SK-N-SH (cell line): ENCODE measurements around the gene CYTH3. TPM values are rescaled to one million over a fixed set of nuclear protein-coding genes. Genes with fewer than 3 reads are reported as not detected.

Experiments
- CTCF ChIA-PET: fragments of 300-600, 350-600 bp; formaldehyde crosslinking; extraction: SDS; loops from one replicate; lab custom pipeline; 2021; lab: Yijun Ruan, JAX
- POLR2A ChIA-PET: fragments of 350-600 bp; sonication (Branson Sonifier 250); formaldehyde crosslinking; extraction: SDS; loops from one replicate; lab custom pipeline; 2020; ENCODE audit warnings: antibody characterized with exemption, inconsistent platforms; lab: Yijun Ruan, JAX
- DNase-seq: peaks from one replicate; pipeline ENCODE4 v3.0.0; 2012
- H2AFZ ChIP-seq: fragments of 200-600 bp; sonication (generic); 2 replicates; pipeline ENCODE4 v1.8.1; 2016; ENCODE audit warnings: antibody characterized with exemption, mild to moderate bottlenecking, low read depth
- H3F3A ChIP-seq: fragments of 200-600 bp; sonication (generic); replicated peaks from 2 replicates; pipeline ENCODE3; 2016; ENCODE audit warnings: antibody characterized with exemption, mild to moderate bottlenecking; ENCODE audit not compliant: insufficient read depth
- H3K27ac ChIP-seq, 2 experiments: fragments of 200-500 bp in 1 of 2; fragments of 200-600 bp in 1 of 2; sonication (Bioruptor generic) in 1 of 2; sonication (generic), shearing (Covaris generic) in 1 of 2; 2 replicates each; pipeline versions ENCODE4 v1.5.1 to v1.6.1; 2014 to 2016; ENCODE audit warnings: low read depth in 2 of 2, inconsistent platforms in 1 of 2, low read length in 1 of 2, mild to moderate bottlenecking in 1 of 2, mixed read lengths in 1 of 2
- H3K27me3 ChIP-seq: fragments of 200-600 bp; sonication (generic), shearing (Covaris generic); 2 replicates; pipeline ENCODE4 v1.6.1; 2016; ENCODE audit warnings: mixed run types; ENCODE audit not compliant: insufficient read depth
- H3K36me3 ChIP-seq, 2 experiments: fragments of 200-500 bp in 1 of 2; fragments of 200-600 bp in 1 of 2; sonication (Bioruptor generic) in 1 of 2; sonication (generic) in 1 of 2; replicated peaks in 1 of 2; 2 replicates each; pipeline versions ENCODE3 to v1.5.1; 2014 to 2016; ENCODE audit warnings: low read length in 1 of 2, mild to moderate bottlenecking in 1 of 2; ENCODE audit not compliant: insufficient read depth in 2 of 2, control insufficient read depth in 1 of 2
- H3K4me1 ChIP-seq, 2 experiments: fragments of 200-500 bp in 1 of 2; fragments of 200-600 bp in 1 of 2; sonication (Bioruptor generic) in 1 of 2; sonication (generic), shearing (Covaris generic) in 1 of 2; 2 replicates each; pipeline versions ENCODE4 v1.5.1 to v1.6.1; 2014 to 2016; ENCODE audit warnings: low read depth in 1 of 2, low read length in 1 of 2, mixed run types in 1 of 2; ENCODE audit not compliant: insufficient read depth in 2 of 2, control insufficient read depth in 1 of 2
- H3K4me2 ChIP-seq: fragments of 200-600 bp; sonication (generic), shearing (Covaris generic); 2 replicates; pipeline ENCODE4 v1.6.1; 2017; ENCODE audit warnings: mixed run types
- H3K4me3 ChIP-seq, 2 experiments: fragments of 200-500 bp in 1 of 2; fragments of 200-600 bp in 1 of 2; sonication (Bioruptor generic) in 1 of 2; sonication (generic), shearing (Covaris generic) in 1 of 2; 2 replicates each; pipeline versions ENCODE4 v1.5.1 to v1.8.1; 2014 to 2016; ENCODE audit warnings: low read depth in 2 of 2, inconsistent platforms in 1 of 2, low read length in 1 of 2, mild to moderate bottlenecking in 1 of 2, mixed read lengths in 1 of 2, moderate library complexity in 1 of 2
- H3K79me2 ChIP-seq: fragments of 200-600 bp; sonication (generic); 2 replicates; pipeline ENCODE4 v1.8.1; 2017; ENCODE audit warnings: mild to moderate bottlenecking; ENCODE audit not compliant: insufficient read depth
- H3K9ac ChIP-seq: fragments of 200-600 bp; sonication (generic); 2 replicates; pipeline ENCODE4 v1.6.1; 2017; ENCODE audit warnings: mixed run types
- H3K9me2 ChIP-seq: fragments of 200-600 bp; sonication (generic); 2 replicates; pipeline ENCODE4 v1.6.1; 2017; ENCODE audit warnings: mixed run types
- H3K9me3 ChIP-seq: fragments of 200-600 bp; sonication (generic); 2 replicates; pipeline ENCODE4 v1.6.1; 2017; ENCODE audit warnings: mixed run types, mild to moderate bottlenecking, moderate library complexity
- H4K20me1 ChIP-seq: fragments of 200-600 bp; sonication (generic); 2 replicates; pipeline ENCODE4 v1.6.1; 2017; ENCODE audit warnings: mild to moderate bottlenecking, mixed run types; ENCODE audit not compliant: insufficient read depth
- CHD2 ChIP-seq: fragments of 150-350 bp; IDR thresholded peaks from 2 replicates; pipeline ENCODE4 v1.6.1; 2018; ENCODE audit warnings: low read length; ENCODE audit not compliant: partially characterized antibody
- CTCF ChIP-seq: fragments of 200-600 bp; sonication (generic); IDR thresholded peaks from 2 replicates; pipeline ENCODE4 v1.6.1; 2017; ENCODE audit warnings: antibody characterized with exemption, mild to moderate bottlenecking, moderate library complexity
- EP300 ChIP-seq, 2 experiments: IDR thresholded peaks; 2 replicates each; pipeline versions ENCODE4 v1.4.0 to v1.6.1; 2012; ENCODE audit warnings: borderline replicate concordance in 1 of 2, low read depth in 1 of 2, low read length in 1 of 2
- EZH2phosphoT487 ChIP-seq: fragments of 200-600 bp; sonication (generic); IDR thresholded peaks from 2 replicates; pipeline ENCODE4 v1.6.1; 2017; ENCODE audit warnings: low read depth, mixed run types, mild to moderate bottlenecking, antibody characterized with exemption, moderate library complexity, borderline replicate concordance
- FOXJ3 ChIP-seq: sonication (generic); formaldehyde crosslinking; IDR thresholded peaks from 2 replicates; pipeline ENCODE4 v1.5.1; 2020; ENCODE audit warnings: mild to moderate bottlenecking, missing genetic modification reagents
- GABPA ChIP-seq: IDR thresholded peaks from 2 replicates; pipeline ENCODE4 v1.4.0; 2012; ENCODE audit warnings: low read depth, mild to moderate bottlenecking
- GATA2 ChIP-seq: sonication (generic); formaldehyde crosslinking; IDR thresholded peaks from 2 replicates; pipeline ENCODE4 v1.5.0; 2020; ENCODE audit warnings: mild to moderate bottlenecking, missing genetic modification reagents
- MXI1 ChIP-seq: IDR thresholded peaks from 2 replicates; pipeline ENCODE4 v1.6.1; 2012; ENCODE audit warnings: mild to moderate bottlenecking, low read depth, low read length, improper control_type of control experiment
- NRF1 ChIP-seq: IDR thresholded peaks from 2 replicates; pipeline ENCODE4 v1.6.1; 2012; ENCODE audit warnings: low read depth, mild to moderate bottlenecking, low read length
- RAD21 ChIP-seq: IDR thresholded peaks from 2 replicates; pipeline ENCODE4 v1.6.1; 2012; ENCODE audit warnings: mild to moderate bottlenecking, low read length
- REST ChIP-seq: IDR thresholded peaks from 2 replicates; pipeline ENCODE4 v1.6.1; 2012; ENCODE audit warnings: mild to moderate bottlenecking, low read depth, low read length, moderate library complexity
- RXRA ChIP-seq: IDR thresholded peaks from 2 replicates; pipeline ENCODE4 v1.4.0; 2012; ENCODE audit warnings: low read depth, mild to moderate bottlenecking, borderline replicate concordance
- SIN3A ChIP-seq: IDR thresholded peaks from 2 replicates; pipeline ENCODE4 v1.6.1; 2012; ENCODE audit warnings: low read depth, mild to moderate bottlenecking, low read length, moderate library complexity, borderline replicate concordance
- SMC3 ChIP-seq: IDR thresholded peaks from 2 replicates; pipeline ENCODE4 v1.6.1; 2012; ENCODE audit warnings: low read depth, low read length, improper control_type of control experiment
- TCF12 ChIP-seq: IDR thresholded peaks from 2 replicates; pipeline ENCODE4 v1.4.0; 2012
- WGBS: methylation state at CpG from one replicate; pipeline ENCODE4 v1.1.6; 2017; ENCODE audit warnings: low lambda C conversion rate; 5-methylcytosine and 5-hydroxymethylcytosine counted together
- polyA plus RNA-seq, 3 experiments: library from polyadenylated mRNA; depleted of rRNA; stranded (reverse); fragments of >200 nt; gene quantifications; 2 replicates each; pipeline ENCODE4 v1.2.3, GENCODE V29; 2012
- TF ChIP-seq, protein P1 (sequence below): IDR thresholded peaks from 2 replicates; pipeline ENCODE4 v1.4.0; 2012; ENCODE audit warnings: low read depth, borderline replicate concordance
- TF ChIP-seq, protein P2 (sequence below): fragments of 150-350 bp; IDR thresholded peaks from 2 replicates; pipeline ENCODE4 v1.6.1; 2017; ENCODE audit warnings: antibody characterized with exemption, low read length, low read depth, borderline replicate concordance

The CYTH3 gene
- polyA plus RNA-seq, 1 of the 3 experiments (the other 2 are of a cell fraction) = 55.1 TPM

- H3K36me3 ChIP-seq = peaks cover 0 to 1% of the 10 kb centered on the region in 2 experiments
- DNase-seq = no peak
- CTCF ChIA-PET = interaction anchor here (1.3 kb wide), 1 partner anchor 74 kb away, joined by 3 read pairs; no protein-coding TSS in a partner anchor
- H3K27me3 ChIP-seq = no peaks in the 10 kb centered on the region
- peaks cover 52% of the 10 kb centered on the region for H4K20me1 ChIP-seq
- H3K4me3 ChIP-seq = no peak overlapping the region
- H3K4me2 ChIP-seq = no peak overlapping the region
- H3F3A ChIP-seq = no peaks in the 10 kb centered on the region
- H3K4me1 ChIP-seq = no peaks in the 10 kb centered on the region; a peak in 1 of 4 replicates
- H3K9ac ChIP-seq = no peak overlapping the region
- 87% methylated on average over 4 of the region's 6 CpGs for WGBS
- H3K9me3 ChIP-seq = no peaks in the 10 kb centered on the region
- H3K27ac ChIP-seq = no peak overlapping the region
- H3K79me2 ChIP-seq = peaks cover 99% of the 10 kb centered on the region
- POLR2A ChIA-PET = no interaction called here
- no peaks in the 10 kb centered on the region for H3K9me2 ChIP-seq
- H2AFZ ChIP-seq = no peak overlapping the region
- TF ChIP-seq CHD2 = no peak
- no peak for TF ChIP-seq TCF12
- TF ChIP-seq SMC3 = no peak
- no peak for TF ChIP-seq GATA2
- no peak for TF ChIP-seq EZH2phosphoT487
- no peak for TF ChIP-seq SIN3A
- TF ChIP-seq NRF1 = no peak
- no peak for TF ChIP-seq EP300 (IDR thresholded peaks at IDR 0.05; ENCODE audit: borderline replicate concordance in 1 of 2, low read depth in 1 of 2, low read length in 1 of 2)
- TF ChIP-seq RXRA = no peak
- TF ChIP-seq REST = no peak
- TF ChIP-seq CTCF = no peak
- TF ChIP-seq RAD21 = no peak
- TF ChIP-seq FOXJ3 (CRISPR knock-in tag) = no peak
- no peak for TF ChIP-seq GABPA
- TF ChIP-seq MXI1 = no peak
- TF ChIP-seq, protein P1, sequence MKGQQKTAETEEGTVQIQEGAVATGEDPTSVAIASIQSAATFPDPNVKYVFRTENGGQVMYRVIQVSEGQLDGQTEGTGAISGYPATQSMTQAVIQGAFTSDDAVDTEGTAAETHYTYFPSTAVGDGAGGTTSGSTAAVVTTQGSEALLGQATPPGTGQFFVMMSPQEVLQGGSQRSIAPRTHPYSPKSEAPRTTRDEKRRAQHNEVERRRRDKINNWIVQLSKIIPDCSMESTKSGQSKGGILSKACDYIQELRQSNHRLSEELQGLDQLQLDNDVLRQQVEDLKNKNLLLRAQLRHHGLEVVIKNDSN = no peak
- TF ChIP-seq, protein P2, sequence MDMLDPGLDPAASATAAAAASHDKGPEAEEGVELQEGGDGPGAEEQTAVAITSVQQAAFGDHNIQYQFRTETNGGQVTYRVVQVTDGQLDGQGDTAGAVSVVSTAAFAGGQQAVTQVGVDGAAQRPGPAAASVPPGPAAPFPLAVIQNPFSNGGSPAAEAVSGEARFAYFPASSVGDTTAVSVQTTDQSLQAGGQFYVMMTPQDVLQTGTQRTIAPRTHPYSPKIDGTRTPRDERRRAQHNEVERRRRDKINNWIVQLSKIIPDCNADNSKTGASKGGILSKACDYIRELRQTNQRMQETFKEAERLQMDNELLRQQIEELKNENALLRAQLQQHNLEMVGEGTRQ = no peak
These were observed 38.0 kb downstream of the CYTH3 start for GRCh38 chr7:6234384-6234783.
